Measurements from ENCODE around the gene SEMA5B.

The SEMA5B gene

DNA sequence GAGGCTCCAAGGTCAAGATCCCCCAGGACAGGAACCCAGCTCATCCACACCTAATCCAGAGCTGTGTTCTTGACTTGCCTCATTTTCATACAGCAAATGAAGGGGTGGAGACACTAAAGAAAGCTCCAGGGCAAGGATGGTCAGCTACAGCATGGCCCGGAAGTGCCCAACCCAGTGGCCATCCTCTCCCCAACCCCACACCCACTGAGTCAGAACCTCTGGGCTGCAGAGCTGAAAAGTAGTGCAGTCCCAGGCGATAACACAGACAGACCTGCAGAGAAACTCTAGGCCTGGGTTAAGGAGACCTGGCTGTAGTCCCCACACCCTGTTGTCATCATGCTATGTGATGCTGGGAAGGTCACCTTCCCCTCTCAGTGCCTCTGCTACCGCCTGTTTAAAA, 85.3 kb downstream of the SEMA5B start:
- no peak for DNase-seq

DNA sequence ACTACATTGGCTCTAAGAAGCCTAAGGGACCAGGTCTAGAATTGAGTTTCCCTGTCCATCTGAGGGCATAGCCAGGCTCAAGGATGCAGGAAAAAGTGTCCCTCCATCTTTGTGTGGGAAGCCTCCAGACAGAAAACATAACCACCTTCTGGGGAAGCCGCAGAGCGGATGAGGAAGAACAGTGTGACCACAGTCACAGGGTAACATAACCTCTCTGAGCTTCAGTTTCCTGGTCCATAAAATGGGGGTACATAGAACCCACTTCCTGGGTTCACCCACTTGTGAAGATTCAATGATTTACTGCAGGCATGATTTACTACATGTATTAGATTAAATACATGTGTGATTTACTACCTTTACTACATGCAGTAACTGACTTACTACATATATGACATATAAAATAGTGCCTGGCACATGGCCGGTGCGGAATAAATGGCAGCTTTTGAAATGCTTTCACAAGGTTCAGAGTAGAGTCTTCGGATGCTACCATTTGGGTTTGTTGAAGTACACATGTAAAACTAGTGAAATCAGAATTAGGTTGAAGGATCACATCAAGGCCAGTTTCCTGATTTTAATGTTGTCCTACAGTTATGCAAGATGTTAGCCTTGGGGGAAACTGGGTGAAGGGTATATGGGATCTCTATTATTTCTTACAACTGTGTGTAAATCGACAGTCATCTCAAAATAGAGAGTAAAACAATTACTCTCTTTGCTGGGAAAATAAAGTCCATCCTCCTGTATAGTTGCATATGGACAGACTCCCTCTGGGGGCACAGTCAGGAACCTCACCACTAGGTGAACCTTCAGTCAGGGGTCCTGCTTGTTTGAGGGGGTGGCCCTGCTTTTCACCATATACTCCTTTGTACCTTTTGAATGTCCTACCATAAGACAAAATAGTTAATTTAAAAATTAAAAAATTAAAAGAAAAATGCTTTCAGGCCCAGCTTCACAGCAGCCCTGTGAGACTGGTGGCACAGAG, 86.0 kb downstream of the SEMA5B start:
- DNase-seq = no peak

DNA sequence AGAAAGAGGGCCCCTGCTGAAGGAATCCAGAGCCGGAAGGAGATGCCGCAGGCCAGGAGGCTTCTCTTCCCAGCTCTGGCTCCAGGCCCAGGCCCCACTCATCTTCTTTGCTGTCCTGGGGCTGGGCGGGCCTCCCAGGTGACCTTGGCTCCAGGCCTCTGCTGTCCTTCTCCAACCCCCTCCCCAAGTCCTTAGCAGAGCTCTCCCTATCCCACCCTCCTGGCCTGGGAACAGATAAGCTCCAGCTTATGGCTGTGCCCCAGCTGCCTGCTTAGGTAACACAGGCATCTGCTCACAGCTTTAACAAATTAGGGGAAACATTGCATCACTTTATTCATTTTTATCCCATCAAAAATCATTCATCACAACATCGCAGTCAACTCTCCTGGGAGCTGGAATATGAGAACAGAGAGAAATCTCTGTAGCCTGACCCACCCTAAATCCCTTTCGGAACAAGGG, 86.9 kb downstream of the SEMA5B start:
- no peak for DNase-seq

DNA sequence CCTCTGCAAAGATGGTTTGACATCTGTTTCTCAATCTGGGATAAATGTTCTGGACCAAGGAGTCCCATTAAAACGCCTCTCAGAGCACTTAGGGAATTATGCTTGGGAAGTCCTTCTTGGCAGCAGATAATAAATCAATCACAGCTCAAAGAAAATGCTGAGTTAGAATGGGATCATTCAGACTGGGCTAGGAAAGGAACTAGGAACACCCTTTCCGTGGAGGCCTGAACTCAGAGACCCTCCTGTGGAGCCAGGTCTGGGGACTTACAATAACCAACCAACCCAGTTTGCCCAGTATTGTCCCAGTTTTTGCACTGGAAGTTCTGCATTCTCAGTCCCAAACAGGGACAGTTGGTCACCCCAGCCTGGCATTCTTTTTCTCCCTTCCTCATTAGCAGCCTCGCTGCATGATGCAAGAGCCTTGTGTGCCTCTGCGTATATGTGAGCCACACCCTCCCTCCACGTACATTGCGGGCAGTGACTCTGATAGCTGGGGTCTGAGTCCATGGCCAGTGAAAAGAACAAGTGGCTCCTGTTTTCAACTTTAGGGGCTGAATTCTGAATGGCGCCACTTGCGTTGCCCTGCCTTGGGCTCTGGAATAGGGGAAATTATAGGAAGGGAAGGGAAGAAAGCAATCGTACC, 88.7 kb downstream of the SEMA5B start:
- no peak for DNase-seq

DNA sequence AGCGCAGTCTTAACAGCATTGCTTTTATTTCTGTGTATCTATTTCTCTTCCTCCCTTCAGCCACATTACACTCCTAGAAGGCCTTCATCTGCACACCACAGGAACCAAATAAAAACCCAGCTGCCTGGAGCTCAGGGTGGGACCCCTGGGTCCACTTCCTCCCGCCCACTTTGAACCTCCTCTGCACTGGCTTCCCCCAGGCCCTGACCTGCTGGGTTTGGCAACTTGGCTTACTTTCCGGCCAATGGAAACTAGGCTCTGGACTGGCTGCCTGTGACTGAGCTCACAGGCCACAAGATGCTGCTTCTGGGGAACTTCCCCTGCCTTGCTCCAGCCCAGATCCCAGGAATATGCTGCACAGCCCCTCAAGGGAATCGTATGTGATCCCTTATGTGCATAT, 89.8 kb downstream of the SEMA5B start:
- no peak for DNase-seq

DNA sequence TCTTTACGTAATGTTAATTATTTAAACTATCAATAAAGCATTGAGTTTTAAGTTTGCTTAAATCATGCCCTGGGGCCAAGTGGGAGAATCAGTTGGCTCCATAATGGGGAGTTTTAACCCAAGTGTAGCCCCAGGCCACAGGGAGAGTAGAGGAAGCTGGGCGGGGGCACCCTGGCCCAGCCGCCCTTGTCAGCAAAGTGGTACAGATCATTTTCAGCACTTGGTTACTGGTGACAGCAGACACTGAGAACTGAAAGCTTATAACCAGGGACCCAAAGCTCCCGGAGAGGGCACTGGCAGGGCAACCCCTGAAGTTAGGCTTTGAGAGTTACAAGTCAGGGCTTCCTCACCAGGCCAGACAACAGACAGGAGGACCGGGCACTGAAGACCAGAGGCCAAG, 90.6 kb downstream of the SEMA5B start:
- DNase-seq = no peak

DNA sequence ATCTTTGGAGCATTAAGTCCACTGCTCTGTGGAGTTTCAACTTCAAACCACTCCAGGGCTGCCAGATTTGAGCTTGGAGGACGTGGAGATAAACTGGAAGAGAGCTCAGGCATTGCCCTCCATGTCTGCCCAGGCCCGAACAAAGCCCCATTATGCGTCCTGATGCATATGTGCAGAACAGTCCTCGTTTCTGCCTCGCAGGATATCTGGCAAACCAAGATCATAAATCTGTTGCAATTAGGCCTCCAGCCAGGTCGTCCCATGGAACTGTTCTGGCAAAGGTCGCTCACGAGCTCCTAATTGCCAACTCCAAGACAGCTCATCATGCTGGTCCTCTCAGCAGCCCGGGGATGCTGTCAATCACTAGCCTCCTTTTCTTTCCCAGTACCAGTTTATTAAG, 91.2 kb downstream of the SEMA5B start:
- no peak for DNase-seq

DNA sequence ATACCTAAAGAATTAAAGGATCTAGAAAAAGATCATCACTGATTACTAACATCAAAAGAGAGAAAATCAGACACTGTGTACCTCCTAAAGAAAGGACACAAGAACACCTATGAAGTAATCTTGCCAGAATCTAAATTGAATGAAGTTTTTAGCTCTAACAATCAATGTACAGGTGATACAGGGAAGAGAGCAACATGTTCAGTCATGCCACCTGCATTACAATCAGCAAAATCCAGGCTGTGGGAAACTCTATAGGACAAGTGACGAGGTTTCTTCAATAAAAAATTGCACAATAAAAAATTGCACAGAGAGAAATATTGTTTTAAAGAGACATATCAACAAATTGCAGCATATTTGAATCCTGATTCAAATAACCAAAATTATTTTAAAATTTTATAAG, 93.3 kb downstream of the SEMA5B start:
- no peak for DNase-seq

DNA sequence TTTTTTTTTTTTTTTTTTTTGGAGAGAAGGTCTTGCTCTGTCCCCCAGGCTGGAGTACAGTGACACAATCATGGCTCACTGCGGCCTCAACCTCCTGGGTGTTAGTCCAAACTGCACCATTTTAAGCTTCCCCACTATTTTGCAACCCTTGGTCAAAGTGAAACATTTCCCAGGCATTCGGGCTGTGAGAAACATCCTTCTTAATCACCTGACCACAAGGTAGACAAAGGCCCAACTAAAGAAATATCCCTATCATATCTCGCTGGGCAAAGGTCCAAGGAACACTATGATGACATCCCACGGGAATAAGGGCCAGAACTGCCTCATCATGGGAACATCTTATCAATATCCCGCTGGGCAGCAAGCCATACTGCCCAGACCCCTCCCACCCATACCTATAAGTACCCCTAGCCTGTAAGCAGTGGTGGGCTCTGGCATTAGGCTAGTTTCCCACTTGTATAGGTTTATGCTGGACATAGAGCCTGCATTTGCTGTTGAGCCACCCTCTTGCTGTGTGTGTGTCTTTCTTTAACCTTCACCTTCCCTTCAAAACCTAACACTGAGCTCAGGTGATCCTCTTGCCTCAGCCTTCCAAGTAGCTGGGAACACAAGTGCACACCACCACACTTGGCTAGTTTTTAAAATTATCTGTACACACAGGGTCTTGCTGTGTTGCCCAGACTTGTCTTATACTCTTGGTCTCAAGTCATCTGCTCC, 95.2 kb downstream of the SEMA5B start:
- DNase-seq = no peak

DNA sequence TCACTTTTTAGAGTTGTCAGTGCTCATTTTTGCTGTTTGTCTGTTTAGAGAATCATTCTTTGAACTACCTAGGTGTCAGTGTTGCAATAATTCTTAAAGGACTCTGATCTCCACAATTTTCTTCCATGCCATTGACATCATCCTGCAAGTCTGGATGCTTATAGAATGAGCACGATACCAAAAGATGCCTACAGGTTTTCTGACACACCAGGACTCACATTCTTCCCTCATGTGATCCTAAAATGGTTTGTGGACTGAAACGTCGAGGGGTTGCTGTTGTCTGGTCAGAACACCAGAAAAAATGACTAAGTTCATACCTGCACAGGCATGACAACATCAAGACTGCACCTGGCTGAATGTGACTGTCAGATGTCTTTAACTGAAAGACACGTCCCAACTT, 95.9 kb downstream of the SEMA5B start:
- DNase-seq = no peak

DNA sequence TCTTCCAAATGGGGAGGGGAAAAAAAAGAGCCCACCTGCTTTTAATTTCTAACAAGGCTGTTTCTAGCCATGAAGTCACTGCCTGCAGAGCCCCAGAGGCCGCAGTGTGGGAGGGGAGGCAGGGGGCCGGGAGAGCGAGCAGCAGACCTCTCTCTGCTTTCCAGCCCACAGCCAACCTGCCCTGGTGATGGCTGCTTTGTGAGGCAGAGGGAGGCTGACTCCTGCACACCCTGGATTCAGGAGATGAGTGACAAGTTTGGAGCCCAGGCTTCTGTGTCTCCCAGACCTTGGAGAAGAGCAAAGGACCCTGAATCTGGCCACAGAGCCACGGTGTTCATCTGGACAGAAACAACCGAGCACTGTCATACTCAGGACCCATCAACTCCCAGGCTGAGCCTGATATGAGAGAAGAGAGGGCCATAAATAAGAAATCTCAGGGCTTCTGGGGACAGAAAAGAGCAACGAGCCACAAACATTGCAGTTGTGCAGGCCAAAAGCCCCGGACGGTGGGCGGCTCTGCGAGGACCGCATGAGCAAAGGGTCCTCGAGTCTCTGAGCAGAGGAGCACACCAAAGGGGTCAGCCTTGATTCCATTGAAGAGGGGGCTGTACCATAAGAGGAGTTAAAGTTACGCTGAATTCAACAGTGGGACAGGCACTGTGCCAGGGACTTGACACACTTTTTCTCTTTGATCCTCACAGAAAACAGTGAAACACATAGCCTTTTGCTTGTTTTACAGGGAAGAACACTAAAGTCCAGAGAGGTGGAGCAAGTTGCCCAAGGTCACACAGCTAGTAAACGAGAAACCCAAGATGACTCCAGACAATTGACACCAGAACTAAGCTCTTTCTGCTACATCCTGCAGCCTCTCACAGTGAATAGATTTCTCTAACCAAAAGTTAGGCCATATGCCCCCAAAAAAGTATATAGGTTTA, 97.2 kb downstream of the SEMA5B start:
- DNase-seq = no peak

DNA sequence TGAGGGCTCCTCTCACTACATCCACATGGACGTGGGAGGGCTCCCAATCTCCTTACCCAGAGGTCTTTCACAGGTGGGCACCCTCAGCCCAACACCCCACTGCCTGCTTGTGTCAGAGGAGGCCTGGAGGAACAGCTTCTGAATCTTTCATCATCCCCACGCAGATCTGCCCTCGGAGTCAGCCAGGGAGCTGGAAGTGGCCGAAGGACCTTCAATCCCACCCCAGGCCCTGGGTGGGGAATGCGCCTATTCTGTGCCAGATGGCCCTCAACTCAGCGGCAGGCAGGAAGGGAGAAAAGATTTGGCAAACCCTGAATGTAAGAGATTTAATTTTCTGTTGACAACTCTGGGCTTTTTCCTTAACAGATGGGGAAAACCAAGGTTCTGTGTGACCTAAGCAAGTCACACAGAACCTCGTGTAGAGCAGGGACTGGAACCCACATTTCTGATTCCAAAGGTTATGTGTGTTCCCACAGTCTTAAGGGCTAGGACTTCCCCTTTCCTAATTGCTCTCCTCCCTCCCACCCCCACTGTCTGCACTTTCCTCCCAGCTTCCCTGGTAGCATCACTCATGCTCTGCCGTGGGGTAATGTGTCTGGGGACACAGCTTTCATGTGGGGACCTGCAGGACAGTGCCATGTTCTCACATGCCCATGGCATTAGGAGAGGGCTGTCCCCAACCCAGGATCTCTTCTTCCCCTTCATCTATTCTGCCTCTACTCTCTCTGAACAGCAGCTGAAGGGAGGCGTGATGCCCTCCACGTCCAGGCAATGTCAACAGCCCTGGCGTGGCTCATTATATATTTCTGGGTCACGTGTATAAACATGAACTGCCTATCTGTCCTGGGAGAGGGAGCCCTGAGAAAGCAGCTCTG, 98.1 kb downstream of the SEMA5B start:
- DNase-seq = no peak

DNA sequence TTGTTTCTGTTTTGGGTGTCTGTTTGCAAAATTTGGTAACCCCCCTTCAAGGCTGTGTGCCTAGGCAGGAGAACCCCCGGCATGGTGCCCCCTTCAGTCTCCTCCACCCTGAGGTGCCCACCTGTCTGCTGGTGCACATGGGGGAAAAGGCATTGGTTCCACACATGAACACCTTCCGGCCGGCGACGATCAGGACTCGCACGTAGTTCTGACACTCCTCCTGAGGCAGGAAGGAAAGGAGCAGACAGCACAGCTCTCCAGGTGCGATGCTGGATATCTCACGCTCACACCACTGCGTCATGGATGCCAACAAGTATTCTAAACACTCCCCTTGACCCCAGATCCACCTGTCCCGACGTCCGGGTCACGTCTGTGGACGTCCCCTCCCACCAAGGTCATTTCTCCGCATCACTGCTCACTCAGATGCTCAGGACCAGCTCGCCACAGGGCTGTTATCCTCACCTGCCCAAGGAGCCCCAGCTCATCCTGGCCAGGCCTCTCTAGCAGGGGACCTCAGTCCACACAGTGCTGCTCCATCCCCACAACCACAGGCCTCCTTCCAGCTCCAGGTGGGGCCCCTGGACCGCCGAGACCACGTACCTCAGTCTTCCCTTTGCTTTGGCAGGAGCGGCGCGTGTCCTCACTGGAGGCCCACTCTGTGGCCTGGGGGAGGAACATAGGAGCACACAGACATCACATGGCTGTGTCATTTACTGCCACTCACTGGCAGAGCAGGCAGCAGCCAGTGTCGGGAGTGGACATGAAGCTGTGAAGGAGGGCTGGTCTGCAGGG, 99.0 kb downstream of the SEMA5B start:
- DNase-seq = no peak

DNA sequence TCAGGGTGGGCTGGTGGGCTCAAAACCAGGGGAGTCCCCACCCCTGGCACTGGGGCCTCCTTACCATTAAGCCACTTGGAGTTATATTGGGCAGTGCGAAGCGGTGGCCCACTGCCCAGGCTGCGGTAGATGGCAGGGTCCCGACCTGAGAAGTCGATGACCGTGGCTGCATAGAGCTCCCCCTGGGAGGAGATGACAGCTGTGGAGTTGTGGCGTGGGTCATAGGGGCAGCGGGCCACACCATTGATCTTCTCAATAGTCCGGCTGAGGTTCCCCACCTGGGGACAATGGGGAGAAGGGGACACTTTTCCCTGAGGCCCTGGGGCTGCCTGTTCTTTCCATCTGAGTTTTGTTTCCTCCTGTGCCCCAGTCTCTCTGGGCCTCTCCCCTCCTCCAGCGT, 99.8 kb downstream of the SEMA5B start:
- no peak for DNase-seq

DNA sequence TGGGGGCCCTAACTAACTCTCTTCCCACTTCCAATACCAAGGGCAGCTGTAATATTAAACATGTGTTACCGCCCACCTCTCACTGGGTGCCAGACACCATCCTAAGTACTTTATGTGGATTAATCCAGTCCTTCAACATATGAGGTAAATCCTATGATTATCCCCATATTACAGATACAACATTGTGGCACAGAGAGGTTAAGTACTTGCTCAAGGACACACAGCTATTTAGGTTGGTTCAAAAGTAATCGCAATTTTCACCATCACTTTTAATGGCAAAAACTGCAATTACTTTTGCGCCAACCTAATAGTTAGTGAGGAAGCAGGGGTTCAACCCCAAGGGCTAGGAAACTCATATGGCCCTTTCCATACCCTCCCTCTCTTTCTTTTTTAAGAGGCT, 100.8 kb downstream of the SEMA5B start:
- no peak for DNase-seq

DNA sequence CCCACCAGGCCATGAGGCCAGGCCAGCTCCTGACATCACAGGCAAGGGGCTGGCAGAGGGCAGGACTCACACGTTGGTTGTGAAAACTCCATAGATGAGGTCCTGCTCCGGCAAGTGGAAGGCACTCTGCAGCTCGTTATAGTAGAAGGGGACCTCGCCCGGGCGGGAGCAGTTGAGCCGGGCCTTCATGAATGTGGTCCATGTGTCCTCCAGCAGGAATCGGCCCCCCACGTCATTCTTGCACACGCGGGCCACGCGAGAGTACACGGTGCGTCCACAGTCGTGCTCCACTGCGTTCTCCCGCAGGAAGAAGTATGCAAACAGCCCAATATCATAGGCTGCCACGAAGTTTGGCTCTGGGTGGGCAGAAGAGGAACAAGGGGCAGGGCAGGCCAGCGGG, 101.2 kb downstream of the SEMA5B start:
- no peak for DNase-seq

DNA sequence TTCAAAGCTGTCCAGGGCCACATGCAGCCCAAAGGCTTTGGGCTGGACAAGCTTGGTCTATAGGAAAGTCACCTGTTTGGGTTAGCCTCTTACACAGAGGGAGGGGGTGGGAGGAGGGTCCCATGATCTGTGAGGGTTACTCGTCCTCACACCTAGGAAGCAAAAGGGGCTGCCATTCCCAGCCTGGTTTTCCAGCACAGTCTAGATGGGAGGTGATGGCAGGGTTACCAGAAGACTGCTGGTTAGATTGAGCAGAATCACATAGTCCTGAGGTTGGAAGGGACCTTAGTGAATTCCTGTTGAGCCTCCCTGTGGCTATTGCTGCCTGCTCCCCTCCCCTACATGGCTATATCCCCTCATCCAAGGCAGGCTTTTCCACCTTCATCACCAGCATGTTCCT, 101.8 kb downstream of the SEMA5B start:
- DNase-seq = no peak

DNA sequence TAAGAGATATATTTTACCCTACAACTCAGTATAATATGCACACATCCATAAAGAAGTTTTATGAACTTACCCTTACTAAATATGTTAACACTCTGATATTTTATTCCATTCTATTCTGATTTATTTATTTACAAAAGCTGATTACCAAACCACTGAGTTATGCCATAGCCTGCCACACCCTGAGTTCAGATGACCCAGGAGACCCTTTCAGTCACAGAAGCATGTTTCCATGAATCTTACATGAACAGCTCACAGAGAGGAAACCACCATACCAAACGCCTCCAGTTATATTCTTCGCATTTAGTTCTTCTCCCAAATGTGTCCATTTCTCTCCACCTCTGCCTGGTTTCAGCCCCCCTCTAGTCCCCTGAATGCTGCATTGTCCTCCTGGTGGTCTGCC, 103.5 kb downstream of the SEMA5B start:
- no peak for DNase-seq

DNA sequence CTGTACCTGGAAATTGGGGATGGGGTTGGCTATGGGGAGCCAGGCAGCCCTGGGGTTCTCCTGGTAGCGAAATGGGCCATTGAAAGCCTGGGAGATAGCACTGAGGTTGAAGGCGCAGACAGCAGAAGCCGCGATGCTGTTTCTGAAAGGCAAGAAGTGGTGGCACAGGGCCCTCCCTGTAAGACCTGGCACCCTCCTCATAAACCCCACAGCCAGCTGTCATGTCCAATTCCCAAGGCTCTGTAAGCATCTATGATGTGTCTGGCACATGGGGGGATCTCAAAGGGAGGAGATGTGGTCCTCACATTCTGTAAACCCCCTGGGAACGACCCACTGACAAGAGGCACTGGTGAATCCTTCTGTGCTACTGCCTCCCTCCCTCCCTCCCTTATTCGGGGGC, 104.0 kb downstream of the SEMA5B start:
- no peak for DNase-seq

DNA sequence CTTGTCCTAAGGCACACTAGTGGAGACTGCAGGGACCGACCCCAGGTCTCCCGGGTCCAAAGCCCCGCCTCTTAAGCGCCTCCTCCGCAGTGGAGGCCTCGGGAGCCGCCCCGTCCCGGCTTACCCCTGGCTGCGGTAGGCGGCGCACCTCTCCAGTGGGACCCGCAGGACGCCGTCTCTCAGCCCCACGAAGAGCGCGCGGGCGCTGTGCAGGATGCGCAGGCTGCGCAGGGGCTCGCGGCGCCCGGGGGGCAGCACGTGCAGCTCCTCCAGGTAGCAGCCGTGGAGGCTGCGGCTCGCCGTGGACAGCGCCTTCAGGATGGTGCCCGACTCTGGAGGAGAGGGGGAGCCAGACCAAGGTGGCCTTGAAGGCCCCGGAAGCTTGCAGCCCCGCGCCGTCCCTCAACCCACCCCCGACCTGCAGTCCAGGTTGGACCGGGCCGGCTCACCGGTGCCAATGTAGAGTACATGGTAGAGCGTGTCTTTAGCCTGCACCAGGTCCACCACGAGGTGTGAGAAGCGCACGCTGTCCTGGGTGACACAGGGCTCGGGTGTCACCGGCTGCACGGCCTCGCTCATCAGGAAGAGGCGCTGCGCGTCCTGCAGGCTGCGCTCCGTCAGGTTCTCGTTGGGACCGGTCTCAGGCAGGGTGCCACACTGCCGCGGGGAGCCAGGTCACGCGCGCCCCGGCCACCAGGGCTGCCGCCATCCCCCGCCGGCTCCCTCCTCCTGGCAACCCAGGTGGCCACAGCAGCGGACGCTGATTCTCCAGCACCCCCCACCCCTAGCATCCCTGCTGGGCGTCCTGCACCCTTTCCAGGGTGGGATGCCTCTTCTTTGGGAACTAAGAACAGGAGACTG, 105.5 kb downstream of the SEMA5B start:
- peak; percentile 27 for DNase-seq
